GM12891 (cell line): ENCODE measurements around the gene KCNA10.

Experiments used
- DNase-seq: peaks from one replicate; pipeline ENCODE4 v3.0.0; 2011; ENCODE audit warnings: low spot score; ENCODE audit not compliant: insufficient read length
- FAIRE-seq: peaks from 2 replicates; lab custom pipeline; 2011; peaks lifted over from hg19 to GRCh38; lab: Jason Lieb, UNC
- PAX5 ChIP-seq: IDR thresholded peaks from 2 replicates; pipeline ENCODE4 v1.6.1; 2011; ENCODE audit warnings: low read length, moderate library complexity, mild to moderate bottlenecking; ENCODE audit not compliant: insufficient read depth, severe bottlenecking
- POLR2A ChIP-seq: IDR thresholded peaks from 2 replicates; pipeline ENCODE4 v1.6.1; 2011; ENCODE audit warnings: low read depth, low read length, control low read depth
- POLR2AphosphoS5 ChIP-seq: IDR thresholded peaks from 2 replicates; pipeline ENCODE4 v1.6.1; 2011; ENCODE audit warnings: low read depth, low read length, control low read depth
- POU2F2 ChIP-seq: IDR thresholded peaks from 2 replicates; pipeline ENCODE4 v1.6.1; 2011; ENCODE audit warnings: low read depth, mild to moderate bottlenecking, control low read depth, low read length, moderate library complexity
- SPI1 ChIP-seq: IDR thresholded peaks from 2 replicates; pipeline ENCODE4 v1.6.1; 2011; ENCODE audit warnings: low read depth, low read length, control low read depth
- TAF1 ChIP-seq: IDR thresholded peaks from 2 replicates; pipeline ENCODE4 v1.6.1; 2011; ENCODE audit warnings: low read depth, low read length, control low read depth

KCNA10 gene

DNA sequence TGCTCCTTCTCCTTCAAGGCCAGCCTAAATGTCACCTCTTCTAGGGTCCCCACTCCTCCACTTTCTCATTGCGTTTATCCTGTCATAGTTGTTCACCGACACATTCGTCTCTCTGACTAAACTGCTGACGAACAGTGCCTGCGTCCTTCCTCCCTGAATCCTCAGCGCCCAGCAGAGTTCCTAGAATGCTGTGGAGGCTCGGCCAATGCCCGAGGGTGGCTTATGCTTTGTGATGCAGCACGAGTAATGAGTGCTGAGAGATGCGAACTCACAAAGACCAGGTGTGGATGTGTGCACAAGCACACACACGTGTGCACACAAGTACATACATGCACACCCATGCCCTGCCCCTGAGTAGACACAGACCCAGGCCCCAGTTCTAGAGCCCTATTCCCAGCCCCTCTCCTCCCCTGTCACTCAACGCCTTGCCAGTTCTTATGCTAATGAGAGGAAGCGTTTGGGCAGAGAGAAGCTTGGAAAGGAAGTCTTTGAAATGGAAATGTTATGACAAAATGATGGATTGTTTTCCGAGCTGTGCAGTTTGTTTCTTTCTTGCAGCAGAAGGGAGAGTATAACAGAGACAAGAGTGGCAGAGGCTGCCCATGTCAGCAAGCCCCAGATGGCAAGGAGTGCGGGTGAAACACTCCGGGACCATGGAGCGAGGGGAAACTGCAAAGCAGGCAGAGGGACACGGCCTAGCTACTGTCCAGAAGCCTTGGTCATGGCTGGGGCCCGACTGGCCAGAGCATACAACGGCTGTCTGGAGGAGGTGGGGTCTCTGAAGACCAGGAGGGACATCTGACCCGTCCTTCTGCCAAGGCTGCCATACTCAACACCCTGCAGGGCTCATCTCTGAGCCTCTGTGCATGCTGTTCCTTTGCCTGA lies 24.2 kb downstream of the KCNA10 start:
- DNase-seq: no peak
- FAIRE-seq: no peak
- TF ChIP-seq POU2F2 (no peak), POLR2AphosphoS5 (no peak), SPI1 (no peak), POLR2A (no peak), TAF1 (no peak), PAX5 (no peak)

DNA sequence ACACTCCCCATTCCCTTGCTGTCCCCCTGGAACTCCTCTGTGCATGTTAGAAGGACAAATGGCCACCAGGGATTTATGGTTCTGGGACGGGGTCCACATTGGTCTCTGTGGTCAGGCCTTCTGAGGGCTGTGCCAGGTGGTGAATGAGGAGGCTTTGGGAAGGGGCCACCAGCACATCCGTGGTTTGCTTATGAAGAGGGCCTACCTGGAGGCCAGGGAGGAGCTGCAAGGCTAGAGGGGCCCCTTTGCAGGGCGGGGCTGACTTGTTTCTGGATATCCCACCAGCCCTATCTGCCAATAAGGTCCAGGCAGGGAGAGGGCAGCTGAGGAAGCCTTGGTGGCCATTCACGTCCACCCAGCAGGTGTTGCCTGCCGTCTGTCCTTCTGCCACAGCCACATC lies 24.9 kb downstream of the KCNA10 start:
- DNase-seq: no peak
- FAIRE-seq: no peak
- TF ChIP-seq SPI1: no peak

DNA sequence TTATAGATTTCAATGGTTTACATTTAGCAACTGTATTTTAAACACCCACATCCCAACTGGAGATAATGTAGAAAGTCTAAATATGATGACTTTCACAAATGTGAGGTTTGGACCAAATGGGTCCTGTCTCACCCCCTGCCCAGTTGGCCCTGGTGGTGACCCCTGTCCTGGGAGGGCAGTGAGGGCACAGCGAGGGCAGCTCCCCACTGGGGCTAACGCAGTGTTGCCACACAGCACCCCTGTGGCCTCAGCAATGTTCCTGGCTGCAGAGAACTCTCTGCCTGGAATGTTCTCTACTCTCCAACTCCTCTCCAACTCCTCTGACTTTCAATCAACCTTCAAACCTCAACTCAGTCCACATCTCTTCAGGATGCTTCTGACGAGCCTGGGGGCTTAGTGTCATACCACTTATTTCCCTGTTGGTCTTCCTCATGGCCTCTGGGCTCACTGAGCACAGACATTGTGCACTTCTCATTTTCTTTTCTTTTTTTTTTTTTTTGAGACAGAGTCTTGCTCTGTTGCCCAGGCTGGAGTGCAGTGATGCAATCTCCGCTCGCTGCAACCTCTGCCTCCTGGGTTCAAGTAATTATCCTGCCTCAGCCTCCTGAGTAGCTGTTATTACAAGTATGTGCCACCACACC lies 25.8 kb downstream of the KCNA10 start:
- DNase-seq (no peak), FAIRE-seq (no peak)
- TF ChIP-seq PAX5 (no peak), SPI1 (no peak), POLR2AphosphoS5 (no peak), POLR2A (no peak), TAF1 (no peak), POU2F2 (no peak)

DNA sequence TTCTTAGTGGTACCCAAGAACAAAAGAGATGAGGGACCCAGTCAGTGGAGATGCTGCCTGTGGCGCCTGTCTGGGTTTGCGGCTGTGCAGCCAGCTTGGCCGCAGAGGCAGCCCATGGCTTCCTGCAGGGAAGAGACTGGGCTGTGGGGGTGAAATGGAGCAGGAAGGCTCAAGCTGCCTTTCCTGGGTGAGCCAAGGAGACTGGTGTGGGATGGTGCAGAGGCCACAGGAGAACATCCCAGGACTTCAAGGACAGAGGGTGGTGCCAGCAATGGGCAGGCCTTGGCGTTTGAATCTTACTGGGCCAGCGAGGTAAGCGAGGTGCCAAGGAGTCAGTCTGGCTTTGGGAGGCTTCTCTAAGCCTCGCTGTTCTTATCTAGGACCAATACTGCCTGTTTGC lies 26.4 kb downstream of the KCNA10 start:
- no peak for FAIRE-seq
- TF ChIP-seq PAX5: no peak
- no peak for TF ChIP-seq TAF1
- TF ChIP-seq POLR2AphosphoS5: no peak
- TF ChIP-seq POLR2A: no peak
- no peak for TF ChIP-seq POU2F2
- no peak for TF ChIP-seq SPI1
- DNase-seq: no peak

DNA sequence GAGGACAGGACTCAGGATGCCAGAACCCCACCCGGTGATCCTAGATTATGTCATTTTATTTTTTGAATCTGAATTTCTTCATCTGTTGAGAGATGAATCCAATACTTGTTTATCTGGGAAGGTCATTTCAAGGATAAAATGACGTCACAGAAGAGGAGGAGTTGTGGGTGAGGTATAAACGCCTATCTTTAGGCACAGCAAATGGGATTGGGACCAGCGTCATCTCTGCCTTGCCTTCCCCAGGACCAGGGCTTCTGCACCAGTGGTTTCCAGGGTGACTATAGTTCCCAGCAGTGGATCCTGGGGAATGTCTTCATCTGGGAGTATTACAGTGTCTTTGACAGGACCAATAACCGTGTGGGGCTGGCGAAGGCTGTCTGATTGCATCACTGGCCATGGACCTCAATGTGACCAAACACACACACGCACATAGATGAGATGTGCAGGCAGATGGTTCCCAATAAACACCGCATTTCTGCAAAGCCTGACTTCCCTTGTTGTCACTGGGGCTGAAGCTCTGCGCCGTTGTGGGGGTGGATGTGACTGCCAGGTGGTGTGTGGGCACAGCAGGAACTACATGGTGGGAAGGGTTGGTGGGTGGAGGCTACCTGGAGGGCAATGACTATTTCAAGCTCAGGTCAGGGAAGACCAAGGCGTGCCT lies 28.1 kb downstream of the KCNA10 start:
- TF ChIP-seq POLR2AphosphoS5 (no peak), POLR2A (no peak), TAF1 (no peak), SPI1 (no peak), POU2F2 (no peak), PAX5 (no peak)
- no peak for FAIRE-seq
- no peak for DNase-seq

DNA sequence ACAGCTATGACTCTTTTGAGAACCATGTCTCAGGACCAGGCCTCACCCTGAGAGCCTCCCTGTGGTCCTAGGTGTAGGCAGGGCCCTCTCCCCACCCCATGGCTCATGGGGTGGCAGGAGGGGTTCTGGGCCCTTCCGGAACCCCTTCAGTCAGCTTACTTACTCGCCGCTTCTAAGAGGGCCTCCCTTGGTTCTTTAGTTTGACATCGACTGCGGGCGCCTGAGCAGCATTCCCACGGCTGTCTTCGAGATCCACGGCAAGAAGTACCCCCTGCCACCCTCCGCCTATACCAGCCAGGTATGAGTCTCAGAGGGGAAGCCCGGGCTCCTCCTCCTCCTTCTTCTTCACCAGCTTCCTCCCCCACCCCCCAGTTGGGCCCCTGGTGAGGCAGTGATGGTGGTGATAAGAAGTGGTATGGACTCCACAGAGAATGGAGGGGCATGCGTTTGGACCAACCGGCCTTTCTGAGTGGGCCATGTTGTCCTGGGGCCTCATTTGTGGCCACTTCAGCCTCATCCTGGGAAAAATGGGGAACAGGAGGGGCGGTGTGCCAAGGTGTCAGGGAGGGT lies 28.9 kb downstream of the KCNA10 start:
- FAIRE-seq (no peak), DNase-seq (no peak)
- no peak for TF ChIP-seq PAX5
- no peak for TF ChIP-seq POLR2A
- no peak for TF ChIP-seq SPI1
- TF ChIP-seq POLR2AphosphoS5: no peak
- no peak for TF ChIP-seq POU2F2
- no peak for TF ChIP-seq TAF1

DNA sequence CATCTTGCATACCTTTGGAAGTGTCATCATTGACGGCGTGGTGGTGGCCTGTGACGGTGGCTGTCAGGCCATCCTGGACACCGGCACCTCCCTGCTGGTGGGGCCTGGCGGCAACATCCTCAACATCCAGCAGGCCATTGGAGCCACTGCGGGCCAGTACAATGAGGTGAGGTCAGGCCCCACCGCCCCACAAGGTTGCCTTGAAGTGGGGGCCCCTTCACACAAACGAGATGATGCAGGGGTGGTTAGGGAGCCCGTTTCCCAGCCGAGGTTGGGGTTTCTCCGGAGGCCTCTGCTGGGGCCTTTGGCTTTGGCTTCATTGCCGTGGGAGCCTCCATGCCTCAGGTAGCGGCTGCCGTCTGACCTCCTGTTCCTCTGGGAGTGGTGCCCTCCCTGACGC lies 29.6 kb downstream of the KCNA10 start:
- DNase-seq: no peak
- no peak for FAIRE-seq
- no peak for TF ChIP-seq POU2F2
- no peak for TF ChIP-seq POLR2A
- no peak for TF ChIP-seq SPI1
- no peak for TF ChIP-seq TAF1
- TF ChIP-seq PAX5: no peak
- TF ChIP-seq POLR2AphosphoS5: no peak

DNA sequence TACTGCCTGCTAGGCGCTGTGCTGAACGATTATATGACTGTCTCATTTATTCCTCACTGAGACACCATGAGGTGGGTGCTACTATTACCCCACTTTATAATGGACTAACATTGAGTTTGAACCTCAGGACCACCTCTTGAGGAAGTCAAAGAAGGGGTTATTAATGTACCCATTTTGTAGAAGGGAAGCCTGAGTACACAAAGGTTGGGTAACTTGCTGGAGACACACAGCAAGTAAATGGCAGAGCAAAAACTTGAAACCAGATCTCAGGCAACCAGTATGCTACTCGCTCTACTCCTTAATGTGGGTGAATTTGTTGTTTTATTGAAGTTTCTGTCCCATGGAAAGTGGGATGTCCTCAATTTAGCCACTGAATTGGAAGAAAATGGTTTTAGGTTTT lies 30.1 kb downstream of the KCNA10 start:
- no peak for TF ChIP-seq PAX5
- no peak for DNase-seq
- no peak for FAIRE-seq

DNA sequence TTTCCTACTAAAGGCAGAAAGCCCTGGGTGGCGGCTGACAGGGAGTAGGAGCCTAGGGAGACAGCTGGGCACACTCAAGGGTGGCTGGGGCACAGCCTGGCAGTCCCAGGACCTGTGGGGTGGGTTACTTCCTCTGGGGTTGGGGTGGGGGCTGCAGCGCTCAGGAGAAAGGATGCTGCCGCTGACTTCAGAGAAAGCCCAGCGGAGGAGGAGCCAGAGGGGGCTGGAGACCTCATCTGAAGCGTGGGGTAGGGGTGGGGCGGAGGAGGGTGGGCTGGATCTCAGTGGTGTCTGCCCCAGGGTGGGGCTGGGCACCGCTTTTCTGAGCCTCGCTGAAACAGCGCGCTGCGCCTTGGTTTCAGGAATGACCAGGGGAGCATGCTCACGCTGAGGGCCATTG lies 30.8 kb downstream of the KCNA10 start:
- DNase-seq (no peak), FAIRE-seq (no peak)
- TF ChIP-seq POLR2AphosphoS5: no peak
- TF ChIP-seq POLR2A: no peak
- no peak for TF ChIP-seq SPI1
- TF ChIP-seq POU2F2: no peak
- no peak for TF ChIP-seq PAX5
- TF ChIP-seq TAF1: no peak
